Memory B cell (primary cell): ENCODE data around the gene BIRC5.
"Not testable (repeated sequence)": the region's sequence is repeated elsewhere in the genome, so short reads cannot be mapped to it uniquely, and the experiment has no call there.

Experiments used
- ATAC-seq: fragments of 150-1000 bp; cut with Tn5 transposase; 2 replicates; pipeline ENCODE4 v1.10.0; 2021; ENCODE audit warnings: low read depth, mild to moderate bottlenecking, moderate library complexity
- DNase-seq, 2 donors: peaks; one replicate each; pipeline ENCODE4 v3.0.0; 2022; ENCODE audit warnings: low spot score in 2 of 2
- H3K27ac Mint-ChIP-seq: one replicate; pipeline ENCODE4 v1.8.0; 2022; ENCODE audit warnings: mild to moderate bottlenecking, moderate library complexity, mixed read lengths
- H3K27me3 Mint-ChIP-seq: one replicate; pipeline ENCODE4 v1.8.0; 2022; ENCODE audit warnings: mixed read lengths
- H3K36me3 Mint-ChIP-seq: one replicate; pipeline ENCODE4 v1.8.0; 2022; ENCODE audit warnings: mild to moderate bottlenecking, mixed read lengths
- H3K4me1 Mint-ChIP-seq: one replicate; pipeline ENCODE4 v1.8.0; 2022; ENCODE audit warnings: mixed read lengths
- H3K4me3 Mint-ChIP-seq: one replicate; pipeline ENCODE4 v1.8.0; 2022; ENCODE audit warnings: mild to moderate bottlenecking, moderate library complexity, mixed read lengths
- H3K9me3 Mint-ChIP-seq: one replicate; pipeline ENCODE4 v1.8.0; 2022; ENCODE audit warnings: mixed read lengths

The BIRC5 gene

DNA sequence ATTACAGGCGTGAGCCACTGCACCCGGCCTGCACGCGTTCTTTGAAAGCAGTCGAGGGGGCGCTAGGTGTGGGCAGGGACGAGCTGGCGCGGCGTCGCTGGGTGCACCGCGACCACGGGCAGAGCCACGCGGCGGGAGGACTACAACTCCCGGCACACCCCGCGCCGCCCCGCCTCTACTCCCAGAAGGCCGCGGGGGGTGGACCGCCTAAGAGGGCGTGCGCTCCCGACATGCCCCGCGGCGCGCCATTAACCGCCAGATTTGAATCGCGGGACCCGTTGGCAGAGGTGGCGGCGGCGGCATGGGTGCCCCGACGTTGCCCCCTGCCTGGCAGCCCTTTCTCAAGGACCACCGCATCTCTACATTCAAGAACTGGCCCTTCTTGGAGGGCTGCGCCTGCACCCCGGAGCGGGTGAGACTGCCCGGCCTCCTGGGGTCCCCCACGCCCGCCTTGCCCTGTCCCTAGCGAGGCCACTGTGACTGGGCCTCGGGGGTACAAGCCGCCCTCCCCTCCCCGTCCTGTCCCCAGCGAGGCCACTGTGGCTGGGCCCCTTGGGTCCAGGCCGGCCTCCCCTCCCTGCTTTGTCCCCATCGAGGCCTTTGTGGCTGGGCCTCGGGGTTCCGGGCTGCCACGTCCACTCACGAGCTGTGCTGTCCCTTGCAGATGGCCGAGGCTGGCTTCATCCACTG is at the start of gene BIRC5:
TSS of gene BIRC5 (plus strand) at position 238 of the 690 bp plus-strand sequence. CDS start at position 302, 64 bp downstream.
- H3K27ac Mint-ChIP-seq = no peak within 1 kb of the TSS
- no peaks in the 10 kb centered on the region for H3K9me3 Mint-ChIP-seq

DNA sequence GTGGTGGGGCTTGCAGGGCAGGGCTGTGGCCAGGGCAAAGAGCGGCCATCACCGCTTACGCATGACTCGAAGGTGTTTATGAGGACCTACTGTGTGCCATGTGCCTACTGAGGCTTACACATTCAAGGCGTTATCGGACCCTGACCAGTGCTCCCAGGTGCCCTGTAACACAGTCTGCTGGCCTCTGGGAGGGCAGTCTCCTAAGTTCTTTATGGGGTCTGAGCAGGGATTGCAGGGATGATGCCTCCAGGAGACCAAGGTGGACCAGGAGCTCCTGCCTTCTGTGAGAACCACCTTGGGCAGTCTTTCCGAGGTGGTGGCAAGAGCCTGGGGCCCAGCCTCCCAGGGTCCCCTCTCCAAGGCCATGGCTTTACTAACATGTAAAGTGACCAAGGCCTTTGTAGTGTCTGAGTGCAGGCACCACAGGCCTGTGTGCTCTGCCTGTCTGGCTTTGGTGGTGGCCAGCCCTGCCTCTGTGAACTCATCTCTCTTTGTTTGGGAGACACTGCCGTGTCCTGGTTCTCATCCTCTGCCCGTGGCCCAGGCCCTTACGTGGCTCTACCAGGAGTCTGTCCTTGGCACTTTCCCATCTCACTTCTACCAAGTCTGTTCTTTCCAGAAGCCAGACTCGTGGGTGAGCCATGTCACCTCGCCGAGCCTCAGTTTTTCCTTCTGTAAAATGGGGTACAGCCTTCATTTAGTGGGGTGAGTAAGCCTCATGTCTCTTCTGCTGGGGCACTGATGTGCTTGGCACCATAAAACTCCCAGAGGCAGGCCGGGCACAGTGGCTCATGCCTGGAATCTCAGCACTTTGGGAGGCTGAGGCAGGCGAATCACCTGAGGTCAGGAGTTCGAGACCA is 49.1 kb upstream of the BIRC5 start:
- peak overlapping the region; percentile 47 for H3K27ac Mint-ChIP-seq
- no peak overlapping the region for H3K4me3 Mint-ChIP-seq
- H3K9me3 Mint-ChIP-seq = no peaks in the 10 kb centered on the region

More for the DNA sequence above, at the start of gene BIRC5:
- peak; percentile 100 for ATAC-seq
- peaks cover 2% of the 10 kb centered on the region for H3K4me1 Mint-ChIP-seq
- H3K36me3 Mint-ChIP-seq = no peaks in the 10 kb centered on the region
- peaks cover 2% of the 10 kb centered on the region for H3K27me3 Mint-ChIP-seq
- H3K4me3 Mint-ChIP-seq = peak within 1 kb of the TSS; percentile 63
- peak; percentile 89 to 95 for DNase-seq

DNA sequence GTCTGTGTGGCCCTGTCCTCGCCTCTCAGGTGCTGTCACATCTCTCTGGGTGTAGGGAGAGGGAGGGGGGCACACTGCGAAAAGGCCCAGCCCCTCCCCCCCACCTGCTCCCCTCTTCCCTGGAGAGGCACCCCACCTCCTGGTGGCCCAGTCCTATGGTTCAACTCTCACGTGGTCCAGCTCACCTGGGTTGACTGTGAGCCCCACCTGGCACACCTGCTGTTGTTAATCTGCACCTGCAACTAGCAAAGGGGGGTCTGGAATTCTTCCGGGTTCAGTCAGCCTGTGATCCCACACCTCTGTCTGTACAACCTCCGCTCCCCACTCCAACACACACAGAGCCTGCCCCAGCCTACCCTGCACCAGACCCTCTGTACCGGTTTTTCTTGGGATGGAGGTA is 47.6 kb upstream of the BIRC5 start:
- Mint-ChIP-seq H3K27ac (no peak overlapping the region), H3K4me1 (peaks cover 21% of the 10 kb centered on the region), H3K4me3 (no peak overlapping the region), H3K36me3 (peaks cover 4% of the 10 kb centered on the region), H3K9me3 (no peaks in the 10 kb centered on the region), H3K27me3 (no peaks in the 10 kb centered on the region)
- DNase-seq (no peak), ATAC-seq (no peak)

More for the DNA sequence above, 49.1 kb upstream of the BIRC5 start:
- DNase-seq = no peak
- Mint-ChIP-seq H3K36me3 (no peaks in the 10 kb centered on the region), H3K27me3 (no peaks in the 10 kb centered on the region), H3K4me1 (peaks cover 10% of the 10 kb centered on the region)
- no peak for ATAC-seq

DNA sequence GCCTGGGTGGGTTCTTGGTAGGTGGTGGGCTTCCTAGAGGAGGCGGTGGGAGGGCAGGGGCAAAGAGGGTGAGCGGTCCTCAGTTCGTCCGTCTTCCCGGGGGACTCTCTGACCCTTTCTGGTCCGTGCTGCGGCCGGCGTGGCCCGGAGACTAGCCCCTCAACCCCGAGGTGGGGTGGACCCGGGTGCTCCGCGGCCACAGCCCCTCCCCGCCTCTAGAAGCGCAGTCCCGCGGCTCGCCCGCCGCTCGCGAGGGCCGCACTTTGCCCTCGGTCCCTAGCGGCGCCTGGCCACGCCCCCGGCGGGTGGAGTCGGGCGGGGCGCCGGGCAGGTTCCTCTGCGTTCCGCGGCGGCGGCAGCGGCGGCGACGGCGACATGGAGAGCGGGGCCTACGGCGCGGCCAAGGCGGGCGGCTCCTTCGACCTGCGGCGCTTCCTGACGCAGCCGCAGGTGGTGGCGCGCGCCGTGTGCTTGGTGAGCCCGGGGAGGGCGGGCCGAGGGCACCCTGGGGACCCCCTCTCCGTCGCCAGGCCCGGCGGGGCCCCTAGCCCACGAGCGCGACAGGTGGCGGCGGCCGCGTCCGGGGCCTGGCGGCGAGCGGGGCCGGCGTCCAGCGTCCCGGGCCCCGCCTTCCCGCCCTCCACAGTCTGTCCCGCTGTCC is 45.7 kb upstream of the BIRC5 start, which contains the start of gene SYNGR2:
TSS of gene SYNGR2 (plus strand) at position 340 of the 661 bp plus-strand sequence. CDS start at position 376, 36 bp downstream.
- peaks cover 41% of the 10 kb centered on the region for H3K4me1 Mint-ChIP-seq
- H3K9me3 Mint-ChIP-seq = no peaks in the 10 kb centered on the region
- ATAC-seq = peak; percentile 74

DNA sequence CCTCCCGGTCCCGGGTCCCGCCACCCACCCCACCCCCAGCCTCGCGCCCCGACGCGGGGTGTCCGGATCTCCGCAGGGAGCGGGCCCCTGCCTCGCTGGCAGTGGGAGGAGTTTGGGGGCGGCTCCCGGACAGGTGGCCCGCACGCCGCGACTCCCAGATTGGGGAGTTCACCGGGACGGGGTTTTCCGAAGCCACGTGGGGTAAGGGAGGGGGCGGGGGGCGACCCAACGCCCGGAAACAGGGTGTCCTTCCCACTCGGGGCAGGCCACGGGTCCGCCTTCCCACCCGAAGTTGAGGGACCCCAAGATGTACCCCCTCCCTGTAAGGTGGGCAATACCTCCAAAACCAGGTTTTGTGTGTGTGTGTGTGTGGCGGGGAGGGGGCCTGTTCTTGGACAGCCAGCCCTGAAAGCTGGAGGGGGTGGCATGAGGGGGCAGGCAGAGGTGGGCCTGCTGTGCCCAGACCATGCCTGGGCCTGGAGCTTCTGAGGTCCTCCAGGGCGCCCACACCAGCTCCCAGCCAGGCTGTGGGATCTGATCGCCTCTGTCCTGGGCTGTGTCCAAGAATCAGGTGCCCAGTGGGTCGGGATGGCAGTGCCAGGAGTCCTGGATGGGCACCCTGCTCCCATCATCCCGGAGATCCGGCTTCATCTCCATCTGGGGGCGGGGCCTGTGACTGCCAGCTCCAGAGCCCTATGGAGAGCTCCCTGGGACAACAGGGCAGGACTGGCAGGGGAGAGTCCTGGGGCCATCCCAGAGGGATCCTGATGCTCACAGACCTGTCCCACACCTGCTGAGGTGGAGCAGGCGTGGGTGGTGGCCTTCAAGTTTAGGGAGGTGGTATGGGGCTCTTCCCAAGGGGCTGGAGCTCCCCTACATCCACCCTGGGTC is 44.9 kb upstream of the BIRC5 start:
- Mint-ChIP-seq H3K9me3 (no peaks in the 10 kb centered on the region), H3K27ac (peak overlapping the region; percentile 99), H3K27me3 (no peaks in the 10 kb centered on the region), H3K4me1 (peaks cover 48% of the 10 kb centered on the region), H3K36me3 (peaks cover 20% of the 10 kb centered on the region), H3K4me3 (peak overlapping the region; percentile 85)
- DNase-seq (peak; percentile 53 to 65), ATAC-seq (peak; percentile 52)

More for the DNA sequence above, 45.7 kb upstream of the BIRC5 start, which contains the start of gene SYNGR2:
- H3K27ac Mint-ChIP-seq = peak within 1 kb of the TSS; percentile 99
- peak within 1 kb of the TSS; percentile 85 for H3K4me3 Mint-ChIP-seq
- peaks cover 16% of the 10 kb centered on the region for H3K36me3 Mint-ChIP-seq
- DNase-seq = peak; percentile 89
- H3K27me3 Mint-ChIP-seq = no peaks in the 10 kb centered on the region

DNA sequence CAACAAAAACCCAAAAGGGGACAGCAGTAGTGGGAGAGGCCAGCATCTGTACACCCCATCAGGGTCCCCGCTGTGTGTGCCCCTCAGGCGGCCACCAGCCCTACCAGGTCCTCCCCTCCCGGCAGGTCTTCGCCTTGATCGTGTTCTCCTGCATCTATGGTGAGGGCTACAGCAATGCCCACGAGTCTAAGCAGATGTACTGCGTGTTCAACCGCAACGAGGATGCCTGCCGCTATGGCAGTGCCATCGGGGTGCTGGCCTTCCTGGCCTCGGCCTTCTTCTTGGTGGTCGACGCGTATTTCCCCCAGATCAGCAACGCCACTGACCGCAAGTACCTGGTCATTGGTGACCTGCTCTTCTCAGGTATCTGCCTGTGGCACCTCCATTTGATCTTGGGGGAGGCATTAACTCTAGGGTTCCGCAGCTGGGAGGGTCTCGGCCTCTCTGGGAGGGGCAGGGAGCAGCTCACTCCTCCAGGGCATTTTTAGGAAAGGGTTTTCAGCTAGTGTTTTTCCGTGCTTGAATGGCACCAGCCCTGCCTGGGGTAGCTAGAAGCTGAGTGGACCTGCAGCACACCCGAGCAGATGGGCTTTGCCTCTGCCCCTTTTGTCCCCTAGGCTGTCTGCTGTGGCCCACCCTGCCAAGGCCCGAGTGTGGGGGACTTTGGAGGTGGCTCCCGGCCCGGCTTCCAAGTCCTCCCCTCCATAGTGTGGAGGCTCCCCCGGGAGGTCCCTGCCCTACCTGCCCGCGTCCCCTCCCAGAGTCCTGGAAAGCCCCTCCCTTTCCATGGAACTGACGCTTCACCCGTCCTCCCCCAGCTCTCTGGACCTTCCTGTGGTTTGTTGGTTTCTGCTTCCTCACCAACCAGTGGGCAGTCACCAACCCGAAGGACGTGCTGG is 43.1 kb upstream of the BIRC5 start:
- Mint-ChIP-seq H3K36me3 (peaks cover 20% of the 10 kb centered on the region), H3K27ac (peak overlapping the region; percentile 99), H3K9me3 (no peaks in the 10 kb centered on the region), H3K4me3 (peak overlapping the region; percentile 85), H3K27me3 (no peaks in the 10 kb centered on the region), H3K4me1 (peaks cover 63% of the 10 kb centered on the region)
- DNase-seq (no peak), ATAC-seq (no peak)

DNA sequence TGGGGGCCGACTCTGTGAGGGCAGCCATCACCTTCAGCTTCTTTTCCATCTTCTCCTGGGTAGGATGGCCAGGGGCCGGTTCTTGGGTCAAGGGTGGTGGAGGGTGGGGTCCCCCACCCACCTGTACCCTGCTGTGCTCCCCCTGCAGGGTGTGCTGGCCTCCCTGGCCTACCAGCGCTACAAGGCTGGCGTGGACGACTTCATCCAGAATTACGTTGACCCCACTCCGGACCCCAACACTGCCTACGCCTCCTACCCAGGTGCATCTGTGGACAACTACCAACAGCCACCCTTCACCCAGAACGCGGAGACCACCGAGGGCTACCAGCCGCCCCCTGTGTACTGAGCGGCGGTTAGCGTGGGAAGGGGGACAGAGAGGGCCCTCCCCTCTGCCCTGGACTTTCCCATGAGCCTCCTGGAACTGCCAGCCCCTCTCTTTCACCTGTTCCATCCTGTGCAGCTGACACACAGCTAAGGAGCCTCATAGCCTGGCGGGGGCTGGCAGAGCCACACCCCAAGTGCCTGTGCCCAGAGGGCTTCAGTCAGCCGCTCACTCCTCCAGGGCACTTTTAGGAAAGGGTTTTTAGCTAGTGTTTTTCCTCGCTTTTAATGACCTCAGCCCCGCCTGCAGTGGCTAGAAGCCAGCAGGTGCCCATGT is 42.3 kb upstream of the BIRC5 start:
- H3K9me3 Mint-ChIP-seq, DNase-seq, H3K27me3 Mint-ChIP-seq, ATAC-seq: not testable (repeated sequence)
- Mint-ChIP-seq H3K4me3 (peak overlapping the region; percentile 85), H3K27ac (peak overlapping the region; percentile 99), H3K36me3 (peaks cover 20% of the 10 kb centered on the region), H3K4me1 (peaks cover 69% of the 10 kb centered on the region)

DNA sequence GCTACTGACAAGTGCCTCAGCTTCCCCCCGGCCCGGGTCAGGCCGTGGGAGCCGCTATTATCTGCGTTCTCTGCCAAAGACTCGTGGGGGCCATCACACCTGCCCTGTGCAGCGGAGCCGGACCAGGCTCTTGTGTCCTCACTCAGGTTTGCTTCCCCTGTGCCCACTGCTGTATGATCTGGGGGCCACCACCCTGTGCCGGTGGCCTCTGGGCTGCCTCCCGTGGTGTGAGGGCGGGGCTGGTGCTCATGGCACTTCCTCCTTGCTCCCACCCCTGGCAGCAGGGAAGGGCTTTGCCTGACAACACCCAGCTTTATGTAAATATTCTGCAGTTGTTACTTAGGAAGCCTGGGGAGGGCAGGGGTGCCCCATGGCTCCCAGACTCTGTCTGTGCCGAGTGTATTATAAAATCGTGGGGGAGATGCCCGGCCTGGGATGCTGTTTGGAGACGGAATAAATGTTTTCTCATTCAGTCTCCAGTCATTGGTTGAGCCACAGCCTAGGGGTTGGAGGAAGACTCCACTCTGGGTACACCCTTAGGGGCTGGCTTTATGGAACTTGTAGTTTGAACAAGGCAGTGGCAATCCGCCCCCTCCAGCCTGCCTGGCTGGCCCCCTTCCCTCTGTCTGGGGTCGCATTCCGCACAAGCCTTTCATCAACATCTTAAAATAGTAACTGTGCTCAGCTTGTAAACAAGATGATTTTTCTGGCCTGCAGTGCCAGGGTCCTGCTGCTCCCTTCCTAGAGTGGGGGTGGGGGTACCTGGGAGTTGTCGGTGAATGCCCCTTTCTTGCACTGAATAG is 41.6 kb upstream of the BIRC5 start:
- peak overlapping the region; percentile 85 for H3K4me3 Mint-ChIP-seq
- peaks cover 73% of the 10 kb centered on the region for H3K4me1 Mint-ChIP-seq
- no peaks in the 10 kb centered on the region for H3K27me3 Mint-ChIP-seq
- H3K9me3 Mint-ChIP-seq = no peaks in the 10 kb centered on the region
- peak; percentile 11 for ATAC-seq
- DNase-seq = peak in 1 of 2 donors; percentile 47
- peak overlapping the region; percentile 99 for H3K27ac Mint-ChIP-seq
- peaks cover 20% of the 10 kb centered on the region for H3K36me3 Mint-ChIP-seq

DNA sequence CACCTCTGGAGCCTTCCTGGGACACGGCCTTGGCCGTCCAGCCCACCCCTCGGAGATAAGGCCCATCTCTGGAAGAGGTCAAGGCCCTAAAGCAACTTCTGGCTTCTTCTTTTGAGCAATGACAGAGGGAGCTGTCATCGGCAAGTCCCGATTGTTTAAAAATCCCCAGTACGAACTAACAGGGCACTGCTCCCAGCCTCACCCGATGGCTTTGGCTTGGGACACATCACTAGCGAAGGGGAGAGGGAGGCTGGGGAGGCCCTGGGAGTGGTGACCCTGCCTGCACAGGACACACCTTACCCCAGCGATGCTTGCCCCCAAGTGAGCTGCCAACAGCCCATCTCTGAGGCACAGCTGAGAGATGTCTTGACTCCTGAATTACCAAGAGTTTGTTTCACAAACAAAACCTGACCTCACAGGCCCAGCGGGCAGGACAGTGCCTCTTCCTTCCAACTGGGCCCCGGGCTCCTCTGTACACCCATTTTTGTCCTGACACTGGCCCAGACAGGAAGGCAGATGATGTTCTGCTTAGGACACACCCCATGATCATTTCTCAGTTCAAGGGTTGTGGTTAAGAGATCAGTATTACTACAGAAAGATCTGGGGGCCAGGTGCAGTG is 40.8 kb upstream of the BIRC5 start:
- peak overlapping the region; percentile 99 for H3K27ac Mint-ChIP-seq
- H3K27me3 Mint-ChIP-seq = no peaks in the 10 kb centered on the region
- H3K9me3 Mint-ChIP-seq = no peaks in the 10 kb centered on the region
- H3K36me3 Mint-ChIP-seq = peaks cover 20% of the 10 kb centered on the region
- peak in 1 of 2 donors; percentile 50 for DNase-seq
- peaks cover 73% of the 10 kb centered on the region for H3K4me1 Mint-ChIP-seq
- ATAC-seq = peak; percentile 46
- peak overlapping the region; percentile 85 for H3K4me3 Mint-ChIP-seq

DNA sequence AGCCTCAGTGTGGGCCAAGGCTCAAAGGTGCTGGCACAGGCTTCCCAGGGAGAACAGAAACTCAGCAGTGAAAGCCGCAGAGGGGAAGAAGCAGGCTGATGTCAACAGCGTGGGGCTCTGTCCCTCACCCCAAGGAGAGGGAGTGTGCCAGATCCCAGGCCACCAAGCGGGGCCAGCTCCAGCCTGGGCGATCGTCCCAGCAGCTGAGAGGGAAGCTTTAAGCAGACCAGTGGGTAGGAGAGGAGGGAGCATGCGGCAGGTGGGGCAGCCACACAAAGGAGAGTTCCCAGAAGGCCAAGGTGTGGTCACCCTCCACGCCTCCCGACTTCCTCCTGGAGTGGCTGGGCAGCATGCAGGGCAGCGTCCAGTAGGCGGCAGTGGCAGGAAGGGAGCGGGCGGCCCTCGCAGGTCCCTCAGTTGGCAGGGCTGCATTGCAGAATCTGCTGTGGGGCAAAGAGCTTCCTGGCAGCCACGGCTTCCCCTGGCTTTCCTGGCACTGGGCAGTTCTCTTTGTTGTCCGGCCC is 39.6 kb upstream of the BIRC5 start:
- DNase-seq (peak in 1 of 2 donors; percentile 51), ATAC-seq (peak; percentile 26)
- Mint-ChIP-seq H3K4me3 (peak overlapping the region; percentile 85), H3K27me3 (no peaks in the 10 kb centered on the region), H3K27ac (peak overlapping the region; percentile 99), H3K4me1 (peaks cover 73% of the 10 kb centered on the region), H3K36me3 (peaks cover 20% of the 10 kb centered on the region), H3K9me3 (no peaks in the 10 kb centered on the region)
